Left renal cortex interstitium (tissue), 4 donors: ENCODE measurements around the gene SMIM11. TPM values are rescaled to one million over a fixed set of nuclear protein-coding genes. Genes with fewer than 3 reads are reported as not detected.
"Not testable (repeated sequence)": the region's sequence is repeated elsewhere in the genome, so short reads cannot be mapped to it uniquely, and the experiment has no call there.

Experiments used
- DNase-seq, 4 donors: peaks; one replicate each; pipeline ENCODE4 v3.0.0-alpha.2; 2013; ENCODE audit warnings: low read depth in 4 of 4, low spot score in 2 of 4, missing footprints in 1 of 4
- polyA plus RNA-seq, 4 donors: library from polyadenylated mRNA; unstranded; fragments of 120-200 nt; gene quantifications; one replicate each; pipeline ENCODE4 v1.2.1, GENCODE V29; 2013; ENCODE audit not compliant: insufficient read length in 4 of 4

Gene SMIM11
- polyA plus RNA-seq, 4 donors: 3.4 to 11.6 (median 6.0) TPM

DNA sequence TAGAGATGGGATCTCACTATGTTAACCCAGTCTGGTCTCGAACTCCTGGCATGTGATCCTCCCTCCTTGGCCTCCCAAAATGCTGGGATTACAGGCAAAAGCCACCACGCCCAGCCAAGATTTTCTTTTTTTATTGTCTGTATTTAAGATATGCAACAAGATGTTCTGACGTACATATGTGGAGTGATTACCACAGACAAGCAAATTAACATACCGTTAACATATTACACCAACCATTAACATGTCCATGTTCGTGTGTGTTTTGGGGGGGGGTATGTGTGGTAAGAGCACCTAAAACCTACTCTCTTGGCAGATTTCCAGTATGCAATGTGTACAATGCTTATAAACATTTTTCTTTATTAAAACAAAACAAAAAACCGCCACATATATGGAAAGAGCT, 22.1 kb upstream of the SMIM11 start:
- DNase-seq: no peak

DNA sequence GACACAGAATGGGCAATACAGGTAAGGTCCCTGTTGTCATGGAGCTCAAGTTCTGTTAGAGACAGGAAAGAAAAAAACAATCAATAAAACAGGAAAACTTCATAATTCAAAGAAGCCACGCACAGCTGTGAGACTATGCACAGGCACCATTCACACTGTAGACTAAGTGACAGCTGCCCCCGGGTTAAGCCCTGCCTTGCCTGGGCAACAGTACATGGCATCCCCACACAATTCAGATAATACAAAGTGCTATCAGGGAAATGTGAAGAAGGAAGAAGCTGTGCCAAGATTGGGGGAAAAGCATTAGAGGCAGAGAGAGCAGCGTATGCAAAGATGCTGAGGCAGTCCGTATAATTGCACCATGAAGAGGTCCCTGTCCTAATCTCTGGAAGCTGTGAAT, 20.5 kb upstream of the SMIM11 start:
- no peak for DNase-seq

DNA sequence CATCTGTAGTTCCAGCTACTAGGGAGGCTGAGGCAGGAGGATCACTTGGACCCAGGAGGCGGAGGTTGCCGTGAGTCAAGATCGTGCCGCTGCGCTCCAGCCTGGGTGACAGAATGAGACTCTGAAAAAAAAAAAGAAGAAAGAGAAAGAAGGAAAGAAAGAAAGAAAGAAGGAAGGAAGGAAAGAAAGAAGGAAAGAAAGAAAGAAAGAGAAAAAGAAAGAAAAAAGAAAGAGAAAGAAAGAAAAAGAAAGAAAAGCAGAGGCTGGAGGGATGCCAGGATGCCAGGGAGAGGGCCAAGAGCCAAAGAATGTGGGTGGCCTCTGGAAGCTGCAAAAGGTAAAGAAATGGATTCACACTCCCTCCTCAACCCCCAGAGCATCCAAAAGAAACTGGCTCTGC, 19.7 kb upstream of the SMIM11 start:
- no peak for DNase-seq

DNA sequence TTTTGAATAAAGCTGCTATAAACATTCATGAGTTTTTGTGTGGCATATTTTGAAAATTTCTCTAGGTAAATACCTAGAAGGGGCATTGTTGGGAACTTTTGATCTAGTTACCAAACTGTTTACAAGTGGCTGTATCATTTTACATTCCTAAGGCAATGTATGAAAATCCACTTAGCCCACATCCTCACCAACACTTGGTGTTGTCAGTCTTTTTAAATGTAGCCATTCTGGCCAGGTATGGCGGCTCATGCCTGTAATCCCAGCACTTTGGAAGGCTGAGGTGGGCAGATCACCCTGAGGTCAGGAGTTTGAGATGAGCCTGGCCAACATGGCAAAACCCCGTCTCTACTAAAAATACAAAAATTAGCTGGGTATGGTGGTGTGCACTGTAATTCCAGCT, 17.4 kb upstream of the SMIM11 start:
- DNase-seq: no peak

DNA sequence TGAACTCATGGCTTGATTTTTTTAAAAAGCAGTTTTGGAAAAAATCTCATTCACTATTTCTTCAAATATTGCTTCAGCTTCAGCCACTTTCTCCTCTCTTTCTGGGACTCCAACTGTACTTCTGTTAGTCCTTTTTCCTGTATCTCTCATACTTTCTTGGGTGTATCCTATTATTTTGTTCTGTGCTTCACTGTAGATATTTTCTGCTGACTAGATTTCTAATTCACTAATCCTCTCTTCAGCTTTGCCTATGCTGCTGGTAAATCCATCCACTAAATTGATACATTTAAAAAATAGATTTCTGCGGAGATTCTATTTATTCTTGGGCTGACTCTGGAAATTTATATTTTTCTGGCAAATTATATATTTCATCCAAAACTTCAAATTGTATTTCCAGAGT, 16.4 kb upstream of the SMIM11 start:
- DNase-seq: no peak

DNA sequence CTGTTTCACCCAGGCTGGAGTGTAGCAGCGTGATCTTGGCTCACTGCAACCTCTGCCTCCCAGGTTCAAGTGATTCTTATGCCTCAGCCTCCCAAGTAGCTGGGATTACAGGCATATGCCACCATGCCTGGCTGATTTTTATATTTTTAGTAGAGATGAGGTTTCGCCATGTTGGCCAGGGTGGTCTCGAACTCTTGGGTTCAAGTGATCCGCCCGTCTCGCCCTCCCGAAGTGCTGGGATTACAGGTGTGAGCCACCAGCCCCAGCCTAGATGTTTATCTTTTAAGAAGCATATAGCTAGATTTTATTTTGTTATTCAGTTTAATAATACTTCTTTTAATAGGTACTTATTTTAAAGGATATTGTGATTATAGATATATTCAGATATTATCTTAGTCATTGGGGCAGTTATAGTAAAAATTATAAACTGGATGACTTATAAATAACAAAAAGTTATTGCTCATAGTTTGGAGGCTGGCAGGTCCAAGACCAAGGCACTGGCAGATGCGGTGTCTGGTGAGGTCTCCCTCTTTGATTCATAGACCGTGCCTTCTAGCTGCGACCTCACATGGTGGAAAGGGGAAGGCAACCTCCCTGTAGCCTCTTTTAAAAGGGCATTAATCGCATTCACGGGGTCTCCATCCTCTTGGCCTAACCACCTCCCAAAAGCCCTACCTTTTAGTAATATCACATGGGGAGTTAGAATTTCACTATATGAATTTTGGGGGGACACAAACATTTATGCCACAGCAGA, 14.6 kb upstream of the SMIM11 start:
- no peak for DNase-seq

DNA sequence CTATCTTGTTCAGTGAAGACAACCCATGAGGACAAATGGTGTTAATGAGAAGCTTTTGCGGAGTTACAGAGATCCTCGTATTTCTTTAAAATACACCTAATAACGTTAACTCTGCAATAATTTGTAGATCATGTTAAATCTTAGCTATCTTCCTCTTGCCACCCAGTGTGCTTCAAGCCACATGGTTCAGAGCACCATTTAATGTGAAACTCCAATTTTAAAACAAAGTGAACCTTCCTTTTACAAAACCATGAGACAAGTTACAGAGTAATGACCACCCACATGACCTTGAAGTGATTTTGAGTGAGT, 13.2 kb upstream of the SMIM11 start:
- no peak for DNase-seq

DNA sequence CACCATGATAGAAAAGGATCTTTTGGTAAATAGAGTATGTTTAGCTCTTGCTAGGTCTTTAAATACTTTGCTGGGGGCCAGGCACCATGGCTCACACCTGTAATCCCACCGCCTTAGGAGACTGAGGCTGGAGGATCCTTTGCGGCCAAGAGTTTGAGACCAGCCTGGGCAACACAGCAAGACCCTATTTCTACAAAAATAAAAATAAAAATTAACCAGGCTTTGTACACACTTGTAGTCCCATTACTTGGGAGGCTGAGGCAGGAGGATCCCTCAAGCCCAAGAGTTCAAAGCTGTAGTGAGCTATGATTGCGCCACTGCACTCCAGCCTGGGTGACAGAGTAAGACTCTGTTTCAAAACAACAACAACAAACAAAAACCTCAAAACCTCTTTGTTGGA, 12.6 kb upstream of the SMIM11 start:
- no peak for DNase-seq

DNA sequence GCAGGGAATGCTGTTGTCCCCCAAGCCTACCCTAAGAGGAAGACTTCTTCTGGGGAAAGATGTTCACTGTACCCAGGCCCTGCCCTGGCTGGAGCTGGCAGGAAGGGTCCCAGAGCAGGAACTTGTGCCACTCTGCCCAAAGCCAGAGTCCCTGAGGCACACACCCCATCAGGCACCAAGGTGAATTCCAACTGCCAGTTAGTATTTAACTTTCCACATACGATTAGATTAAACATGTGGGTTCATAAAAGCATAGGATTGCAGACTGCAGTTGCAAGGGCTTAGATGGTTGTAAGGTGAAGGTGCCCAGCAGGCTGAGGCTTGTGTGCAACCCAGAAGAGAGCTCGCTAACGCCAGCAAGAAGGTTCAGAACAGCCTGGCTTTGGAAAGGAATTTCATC, 11.6 kb upstream of the SMIM11 start, which contains the start of gene KCNE2:
Gene KCNE2, plus strand, starts transcription at position 274 of the 400 bp plus-strand sequence. CDS start 6,473 bp downstream, outside the sequence.
- DNase-seq: no peak

DNA sequence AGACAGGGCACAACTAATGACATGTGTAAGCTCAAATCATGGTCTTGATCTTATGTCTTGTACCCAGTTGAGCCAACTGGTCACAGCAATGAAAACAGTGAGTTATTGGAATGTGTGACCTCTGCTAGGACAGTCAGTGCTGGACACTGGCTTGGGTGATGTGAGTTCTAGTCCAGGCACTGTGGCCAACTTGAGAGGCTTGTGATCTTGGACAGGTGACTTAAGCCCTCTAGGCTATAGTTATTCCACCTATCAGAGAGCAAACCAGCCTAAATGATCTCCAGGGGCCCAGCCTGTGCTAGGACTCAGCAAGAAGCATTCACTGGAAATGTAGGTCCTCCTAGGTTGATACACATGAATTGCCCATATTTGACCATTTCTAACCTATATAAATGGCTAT, 10.4 kb upstream of the SMIM11 start:
- no peak for DNase-seq

DNA sequence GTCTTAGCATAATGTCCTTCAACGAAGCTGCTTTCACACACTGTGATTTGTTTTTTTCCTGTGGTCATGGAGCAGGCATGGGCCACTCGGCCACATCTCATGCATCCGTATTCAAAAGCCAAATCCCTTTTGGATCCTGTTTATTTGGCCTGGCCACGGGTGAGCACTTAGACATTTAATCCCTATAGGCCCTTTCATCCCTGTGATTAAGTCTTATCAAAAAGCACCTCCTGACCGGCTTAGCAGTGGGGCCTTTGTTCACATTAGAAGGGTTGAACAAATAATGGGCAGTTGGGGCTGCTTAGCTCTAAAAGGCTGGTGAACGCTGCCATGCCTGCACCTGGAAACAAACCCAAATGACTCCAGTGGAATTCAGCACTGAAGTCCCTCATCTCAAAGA, 9.5 kb upstream of the SMIM11 start:
- DNase-seq: no peak

DNA sequence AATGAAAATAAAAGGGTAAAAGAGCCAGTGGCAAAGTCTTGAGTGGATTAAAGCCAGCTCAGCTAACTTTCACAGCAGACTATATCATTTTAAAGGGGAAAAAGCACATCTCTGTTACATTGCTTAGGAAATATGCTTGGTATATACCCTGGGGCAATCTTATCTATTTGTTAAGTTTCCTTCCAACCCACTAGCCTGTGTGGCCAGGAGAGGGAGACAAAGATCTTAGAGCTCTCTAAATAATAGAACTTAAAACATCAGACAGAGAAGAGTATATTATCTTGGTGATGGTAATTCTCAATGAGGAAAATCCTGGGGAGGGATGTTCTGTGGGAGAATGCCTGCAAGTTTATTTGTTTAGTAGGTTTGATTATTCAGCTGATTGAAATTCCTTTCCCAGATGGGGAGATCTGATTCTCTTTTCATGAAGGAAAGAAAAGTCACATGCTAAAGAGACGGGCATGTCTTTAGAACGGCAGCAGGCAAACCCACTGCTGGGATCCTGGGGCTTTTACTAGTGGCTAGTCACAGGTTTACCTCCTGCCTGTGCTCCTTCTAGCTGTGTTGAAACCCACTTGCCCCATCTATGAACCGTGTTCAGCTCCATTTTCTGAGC, 7.9 kb upstream of the SMIM11 start:
- DNase-seq: no peak

DNA sequence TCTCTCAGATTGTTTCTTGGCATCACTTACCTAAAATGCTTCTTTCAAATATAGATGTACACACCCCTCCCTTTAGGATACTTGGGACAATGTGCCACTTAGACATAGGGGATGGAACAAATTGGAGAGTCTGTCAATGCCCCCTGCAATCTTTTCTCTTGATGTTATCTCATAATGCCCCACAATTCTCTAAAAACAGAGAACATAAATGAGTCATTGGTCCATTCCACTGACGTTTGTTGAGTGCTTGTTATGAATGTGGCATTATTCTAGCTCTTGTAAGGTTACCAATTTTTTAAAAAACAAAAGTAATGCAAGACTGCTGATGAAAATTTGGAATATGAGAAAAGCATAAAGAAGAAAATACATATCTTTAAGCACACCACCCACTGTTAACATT, 5.6 kb upstream of the SMIM11 start:
- no peak for DNase-seq

DNA sequence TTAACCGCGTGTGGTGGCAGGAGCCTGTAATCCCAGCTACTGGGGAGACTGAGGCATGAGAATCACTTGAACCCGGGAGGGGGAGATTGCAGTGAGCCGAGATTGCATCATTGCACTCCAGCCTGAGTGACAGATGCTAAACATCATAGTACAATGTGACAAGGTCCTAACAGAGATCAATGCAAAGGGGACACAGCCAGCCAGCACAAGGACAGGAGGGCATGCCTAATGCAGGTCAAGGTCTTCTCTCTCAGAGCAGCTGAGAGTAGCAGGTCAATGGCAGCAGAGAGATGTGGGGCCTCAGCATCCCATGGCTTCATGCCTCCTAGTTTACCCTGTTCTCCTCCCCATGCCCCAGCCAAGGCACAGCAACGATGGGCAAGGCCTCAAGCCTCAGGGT, 3.0 kb upstream of the SMIM11 start:
- no peak for DNase-seq

DNA sequence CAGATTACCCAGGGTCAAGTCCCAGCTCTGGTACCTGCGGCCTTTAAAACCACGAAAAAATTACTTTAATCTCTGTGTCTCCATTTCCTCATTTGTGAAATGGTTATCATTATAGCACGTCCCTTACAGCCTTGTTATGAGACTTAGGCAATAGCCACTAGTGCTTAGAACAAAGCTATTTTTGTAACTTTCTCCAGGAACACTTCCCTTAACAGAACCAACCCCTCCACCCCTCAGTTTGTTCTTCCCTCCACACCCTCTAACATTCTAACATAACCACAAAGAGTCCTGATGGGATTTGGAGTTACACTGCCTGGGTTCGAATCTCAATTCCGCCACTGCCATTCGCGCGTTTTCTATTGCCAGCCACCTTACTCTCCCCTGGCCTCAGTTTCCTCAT, 845 bp upstream of the SMIM11 start:
- DNase-seq: not testable (repeated sequence)

DNA sequence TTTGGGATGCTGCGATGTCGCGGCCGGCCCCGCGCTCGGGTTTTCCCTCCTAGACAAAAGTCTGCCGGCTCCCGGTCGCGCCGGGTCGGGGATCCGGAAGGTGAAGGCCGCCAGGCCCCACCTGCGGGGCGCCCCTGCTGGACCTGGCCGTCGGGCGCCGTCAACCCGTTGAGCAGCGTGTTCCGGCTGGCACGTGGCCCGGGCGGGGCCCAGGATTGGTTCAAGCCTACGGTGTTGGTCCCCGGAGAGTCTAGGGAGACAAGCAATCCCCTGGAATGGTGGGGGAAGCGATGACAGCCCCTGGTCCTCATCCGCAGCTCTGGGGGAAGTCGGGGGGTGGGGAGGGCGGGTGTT, 289 bp downstream of the SMIM11 start:
- DNase-seq: not testable (repeated sequence)

DNA sequence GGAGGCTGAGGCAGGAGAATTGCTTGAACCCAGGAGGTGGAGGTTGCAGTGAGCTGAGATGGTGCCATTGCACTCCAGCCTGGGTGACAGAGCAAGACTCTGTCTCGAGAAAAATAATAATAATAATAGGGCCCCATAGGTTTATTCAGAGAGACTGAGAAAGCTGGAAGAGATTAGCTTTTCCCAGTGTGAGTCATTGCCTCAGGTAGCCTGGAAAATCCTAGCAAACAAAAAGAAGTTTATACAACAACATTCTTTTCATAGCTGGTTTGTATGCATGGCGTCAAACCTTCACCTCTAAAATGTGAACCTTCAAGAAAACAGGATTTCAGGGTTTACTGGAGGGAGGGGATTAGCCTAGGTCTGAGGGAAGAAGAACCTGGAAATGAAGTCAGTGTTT, 7.8 kb downstream of the SMIM11 start:
- DNase-seq: not testable (repeated sequence)

DNA sequence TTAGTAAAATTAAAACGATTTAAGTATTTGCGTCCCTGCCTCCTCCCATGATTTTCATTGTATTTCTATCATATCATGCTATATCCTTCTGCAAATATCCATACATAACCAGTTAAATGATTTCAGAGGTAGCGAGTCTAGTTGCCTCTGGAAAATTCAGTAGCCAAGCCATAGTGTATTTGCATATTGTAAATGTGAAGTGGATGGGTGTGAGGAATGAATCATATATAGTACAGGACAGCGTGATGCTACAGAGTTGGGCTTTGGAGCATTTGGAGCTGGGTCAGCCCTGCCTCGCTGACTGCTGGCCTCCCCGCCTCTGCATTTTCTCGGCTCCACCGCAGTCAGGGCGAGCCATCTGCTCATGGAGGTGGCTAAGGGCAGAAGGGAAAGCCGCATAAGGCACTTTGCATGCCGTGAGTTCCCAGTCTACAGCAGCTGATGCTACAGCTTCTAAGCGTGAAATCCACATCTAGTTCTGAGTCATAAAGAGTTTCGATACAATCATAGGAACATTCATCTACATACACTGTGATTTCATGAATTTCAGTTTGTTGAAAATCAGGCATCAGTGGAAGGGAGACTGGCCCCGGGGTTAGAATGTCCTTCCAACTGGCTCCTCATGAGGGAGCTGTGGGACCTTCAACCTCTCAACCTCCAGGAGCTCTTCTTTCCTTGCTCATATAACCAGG, 8.6 kb downstream of the SMIM11 start:
- DNase-seq: not testable (repeated sequence)

DNA sequence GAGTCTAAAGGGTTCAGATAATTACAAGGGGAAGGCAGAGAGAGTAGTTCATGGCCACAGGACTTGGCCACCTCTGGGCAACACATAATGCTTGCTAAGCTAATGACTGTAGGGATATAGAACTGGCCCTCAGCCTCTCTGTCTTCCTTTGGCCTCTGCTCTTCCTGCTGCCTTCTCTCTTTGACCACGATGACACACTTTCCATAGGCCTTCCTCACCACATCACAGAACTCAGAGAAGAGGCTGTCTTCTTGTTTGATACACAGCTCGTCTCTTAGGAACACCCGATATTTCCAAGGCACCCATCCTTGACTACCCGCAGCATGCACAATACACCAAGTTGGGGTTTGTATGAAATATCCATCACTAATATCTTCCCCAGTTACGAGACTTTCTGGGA, 25.2 kb downstream of the SMIM11 start:
- not testable (repeated sequence) for DNase-seq

DNA sequence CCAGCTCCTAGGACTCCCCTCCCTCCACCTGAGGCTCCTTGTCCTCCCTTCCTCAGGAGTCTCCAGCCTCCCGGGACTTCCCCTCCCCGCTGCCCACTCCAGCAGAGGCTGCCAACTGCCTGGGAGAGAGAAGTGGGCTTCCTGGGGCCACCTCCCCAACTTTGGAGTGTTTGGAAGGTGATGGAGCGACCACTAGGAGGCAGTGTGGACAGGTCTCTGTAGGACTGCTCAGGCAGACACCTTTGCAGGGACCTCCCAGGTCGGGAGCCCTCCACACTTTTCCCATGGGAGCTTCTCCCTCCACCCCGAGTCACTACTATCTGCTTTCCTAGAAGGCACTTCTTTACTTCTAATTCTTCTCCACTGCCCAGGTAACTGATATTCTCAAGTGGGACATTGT, 29.4 kb downstream of the SMIM11 start:
- not testable (repeated sequence) for DNase-seq

DNA sequence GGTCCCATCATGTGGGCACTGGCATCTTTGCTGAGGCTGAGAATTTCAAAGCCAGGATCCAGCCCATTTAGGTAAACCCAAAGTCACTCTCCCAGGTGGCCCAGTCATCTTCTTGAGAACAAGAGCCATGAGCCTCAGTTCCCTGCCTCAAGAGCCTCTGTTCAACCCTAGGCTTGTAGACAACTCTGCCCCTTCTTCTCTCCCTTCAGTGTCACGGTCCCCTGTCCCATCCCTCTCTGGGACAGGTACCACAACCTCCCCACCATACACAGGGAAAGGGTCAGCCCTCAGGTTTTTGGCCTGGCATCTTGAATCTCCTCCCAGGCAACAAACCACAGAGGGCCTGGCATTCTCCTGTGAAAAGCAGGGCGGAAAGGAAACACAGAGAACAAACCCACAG, 30.4 kb downstream of the SMIM11 start:
- not testable (repeated sequence) for DNase-seq

DNA sequence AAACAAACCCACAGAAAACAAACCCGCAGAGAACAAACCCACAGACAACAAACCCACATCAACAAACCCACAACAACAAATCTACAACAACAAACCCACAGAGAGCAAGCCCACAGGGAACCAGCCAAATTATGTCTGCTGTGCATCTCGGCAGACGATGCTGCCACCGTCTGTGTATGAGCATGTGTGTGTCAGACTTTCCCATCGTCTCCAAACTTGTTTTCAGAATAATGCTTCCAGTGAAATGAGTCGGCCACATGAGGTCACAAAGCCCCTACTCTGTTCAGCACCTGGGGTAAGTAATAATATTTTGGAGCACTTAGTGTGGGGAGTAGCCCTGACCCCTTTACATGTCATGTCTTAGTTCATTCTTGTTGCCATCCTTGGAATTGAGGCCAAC, 30.8 kb downstream of the SMIM11 start:
- DNase-seq: not testable (repeated sequence)
